NB4 (cell line): Measurements from ENCODE around the gene NR0B2.

ENCODE experiments used
- CTCF ChIP-seq: IDR thresholded peaks from one replicate; pipeline ENCODE4 v1.5.1; 2012; ENCODE audit warnings: low read depth, low read length
- MAX ChIP-seq: IDR thresholded peaks from 2 replicates; pipeline ENCODE4 v1.6.1; 2011; ENCODE audit warnings: low read depth, low read length
- MYC ChIP-seq: IDR thresholded peaks from 2 replicates; pipeline ENCODE4 v1.6.1; 2011; ENCODE audit warnings: low read depth, low read length
- POLR2A ChIP-seq: IDR thresholded peaks from 2 replicates; pipeline ENCODE4 v1.6.1; 2011; ENCODE audit warnings: mild to moderate bottlenecking; ENCODE audit not compliant: insufficient read length; ENCODE audit errors: extremely low read depth

- no peak for TF ChIP-seq CTCF
- TF ChIP-seq POLR2A, result no peak
- TF ChIP-seq MYC, result no peak
- TF ChIP-seq MAX, result no peak
These were observed 404 bp downstream of the NR0B2 start for GRCh38 chr1:26913389-26913753.
